Fibroblast of lung (primary cell): ENCODE data around the gene MPPED2. TPM values are rescaled to one million over a fixed set of nuclear protein-coding genes. Genes with fewer than 3 reads are reported as not detected.

Source experiments
- DNase-seq, 2 donors: peaks; one replicate each; pipeline versions ENCODE4 v3.0.0 to v3.0.0-alpha.2; 2010; ENCODE audit warnings: low read depth in 2 of 2
- H2AFZ ChIP-seq: 2 replicates; pipeline ENCODE4 v1.5.1; 2012; ENCODE audit warnings: low read length, control low read depth, inconsistent platforms
- H3K27ac ChIP-seq: 2 replicates; pipeline ENCODE4 v1.5.1; 2011; ENCODE audit warnings: low read length, control low read depth; ENCODE audit not compliant: insufficient read depth
- H3K27me3 ChIP-seq: 2 replicates; pipeline ENCODE4 v1.5.1; 2011; ENCODE audit warnings: mild to moderate bottlenecking, low read length; ENCODE audit not compliant: control insufficient read depth, insufficient read depth
- H3K36me3 ChIP-seq: 2 replicates; pipeline ENCODE4 v1.5.1; 2011; ENCODE audit warnings: low read length; ENCODE audit not compliant: control insufficient read depth, insufficient read depth
- H3K4me1 ChIP-seq: 2 replicates; pipeline ENCODE4 v1.5.1; 2011; ENCODE audit warnings: low read length; ENCODE audit not compliant: control insufficient read depth, insufficient read depth; ENCODE audit errors: extremely low read depth
- H3K4me2 ChIP-seq: 2 replicates; pipeline ENCODE4 v1.5.1; 2011; ENCODE audit warnings: low read length, control low read depth; ENCODE audit not compliant: insufficient read depth; ENCODE audit errors: extremely low read depth
- H3K4me3 ChIP-seq, 4 experiments: fragments of 200-600 bp in 1 of 4; sonication (generic) in 1 of 4; replicated peaks in 1 of 4; 2 replicates each; pipeline ENCODE4 v1.5.1; 2011 to 2016; ENCODE audit warnings: low read length in 4 of 4, low read depth in 3 of 4, mild to moderate bottlenecking in 3 of 4, control low read depth in 2 of 4, inconsistent platforms in 1 of 4, mixed read lengths in 1 of 4; ENCODE audit not compliant: insufficient read depth in 1 of 4; ENCODE audit errors: control extremely low read depth in 1 of 4
- H3K79me2 ChIP-seq: 2 replicates; pipeline ENCODE4 v1.5.1; 2012; ENCODE audit warnings: mild to moderate bottlenecking, low read length, inconsistent platforms; ENCODE audit not compliant: control insufficient read depth, insufficient read depth
- H3K9ac ChIP-seq: 2 replicates; pipeline ENCODE4 v1.5.1; 2011; ENCODE audit warnings: mild to moderate bottlenecking, low read length, control low read depth; ENCODE audit not compliant: insufficient read depth
- H3K9me3 ChIP-seq: 2 replicates; pipeline ENCODE4 v1.5.1; 2012; ENCODE audit warnings: low read depth, low read length; ENCODE audit not compliant: control insufficient read depth, insufficient read depth
- H4K20me1 ChIP-seq: 2 replicates; pipeline ENCODE4 v1.5.1; 2011; ENCODE audit warnings: low read length; ENCODE audit not compliant: control insufficient read depth, insufficient read depth; ENCODE audit errors: extremely low read depth
- CTCF ChIP-seq, 2 donors: IDR thresholded peaks in 1 of 2; conservative IDR thresholded peaks in 1 of 2; 1 replicate in 1 of 2; 2 replicates in 1 of 2; pipeline ENCODE4 v1.5.1; 2011 to 2012; ENCODE audit warnings: low read length in 2 of 2, control low read depth in 1 of 2, inconsistent platforms in 1 of 2, low read depth in 1 of 2, mild to moderate bottlenecking in 1 of 2
- EZH2 ChIP-seq: IDR thresholded peaks from 2 replicates; pipeline ENCODE4 v1.5.1; 2012; ENCODE audit warnings: low read length, control low read depth, mild to moderate bottlenecking; ENCODE audit errors: missing control alignments
- polyA plus RNA-seq, 2 donors: library from polyadenylated mRNA; depleted of rRNA in 1 of 2; stranded (reverse) in 1 of 2; unstranded in 1 of 2; fragments of >200 nt; gene quantifications; 2 replicates each; pipeline ENCODE4 v1.2.1, GENCODE V29; 2011 to 2012; ENCODE audit warnings: missing spikeins in 1 of 2
- total RNA-seq: library from RNA; depleted of rRNA; stranded (reverse); fragments of >200 nt; gene quantifications from 2 replicates; pipeline ENCODE4 v1.2.1, GENCODE V29; 2014

The MPPED2 gene
- total and polyA plus RNA-seq, 2 donors (not counting 1 experiment from before 2014, with no cell fraction given): under 0.01 to 0.02 TPM

- Histone ChIP-seq H3K27ac (no peak overlapping the region), H3K9me3 (no peaks in the 10 kb centered on the region), H4K20me1 (no peaks in the 10 kb centered on the region), H3K4me3 (no peak overlapping the region), H3K36me3 (no peaks in the 10 kb centered on the region), H3K4me1 (no peaks in the 10 kb centered on the region), H3K79me2 (no peaks in the 10 kb centered on the region), H3K4me2 (no peak overlapping the region), H2AFZ (no peak overlapping the region), H3K27me3 (no peaks in the 10 kb centered on the region), H3K9ac (no peak overlapping the region)
- no peak for DNase-seq
- TF ChIP-seq CTCF (conservative IDR thresholded peaks at IDR 0.05 in 1 of 2, IDR thresholded peaks at IDR 0.05 in 1 of 2; ENCODE audit: low read depth in 1 of 2, low read length in 2 of 2) (no peak), EZH2 (no peak)
Observed at GRCh38 chr11:30471244-30471643, 114.9 kb downstream of the MPPED2 start.

GRCh38 chr11:30468881-30469280, 117.3 kb downstream of the MPPED2 start:
- Histone ChIP-seq H3K4me2 (no peak overlapping the region), H3K9me3 (no peaks in the 10 kb centered on the region)

GRCh38 chr11:30467176-30467575, 119.0 kb downstream of the MPPED2 start:
- Histone ChIP-seq H3K79me2 (no peaks in the 10 kb centered on the region), H3K27ac (no peak overlapping the region), H3K9ac (no peak overlapping the region), H4K20me1 (no peaks in the 10 kb centered on the region), H3K4me2 (no peak overlapping the region), H3K27me3 (no peaks in the 10 kb centered on the region), H3K36me3 (no peaks in the 10 kb centered on the region), H3K9me3 (no peaks in the 10 kb centered on the region), H3K4me3 (no peak overlapping the region), H2AFZ (no peak overlapping the region), H3K4me1 (no peaks in the 10 kb centered on the region)
- TF ChIP-seq CTCF (conservative IDR thresholded peaks at IDR 0.05 in 1 of 2, IDR thresholded peaks at IDR 0.05 in 1 of 2; ENCODE audit: low read depth in 1 of 2, low read length in 2 of 2) (no peak), EZH2 (no peak)
- no peak for DNase-seq

More at GRCh38 chr11:30468881-30469280, 117.3 kb downstream of the MPPED2 start:
- H4K20me1 ChIP-seq: no peaks in the 10 kb centered on the region
- TF ChIP-seq CTCF (conservative IDR thresholded peaks at IDR 0.05 in 1 of 2, IDR thresholded peaks at IDR 0.05 in 1 of 2; ENCODE audit: low read depth in 1 of 2, low read length in 2 of 2) (no peak), EZH2 (no peak)
- H3K4me3 ChIP-seq: no peak overlapping the region
- H3K4me1 ChIP-seq: no peaks in the 10 kb centered on the region
- no peaks in the 10 kb centered on the region for H3K27me3 ChIP-seq
- no peaks in the 10 kb centered on the region for H3K79me2 ChIP-seq
- H2AFZ ChIP-seq: no peak overlapping the region
- no peak for DNase-seq
- no peak overlapping the region for H3K9ac ChIP-seq
- no peaks in the 10 kb centered on the region for H3K36me3 ChIP-seq
- H3K27ac ChIP-seq: no peak overlapping the region
